HG03103 (cell line): Measurements from ENCODE around the gene SETBP1.

Source experiments
- ATAC-seq: cut with Tn5 transposase; IDR thresholded peaks from one replicate; pipeline ENCODE4 v1.9.1; 2021; ENCODE audit warnings: low read depth; ENCODE audit not compliant: unreplicated experiment

SETBP1 gene

GRCh38 chr18:44754567-44754966, 73.9 kb downstream of the SETBP1 start:
- ATAC-seq = no peak

GRCh38 chr18:44758861-44759631, 78.4 kb downstream of the SETBP1 start:
- peak; percentile 86 for ATAC-seq

- peak; percentile 53 for ATAC-seq
Measured at GRCh38 chr18:44759925-44760342, 79.2 kb downstream of the SETBP1 start.

GRCh38 chr18:44761812-44762211, 81.1 kb downstream of the SETBP1 start:
- no peak for ATAC-seq

- ATAC-seq = no peak
Measured at GRCh38 chr18:44763327-44763726, 82.6 kb downstream of the SETBP1 start.

GRCh38 chr18:44764863-44765262, 84.2 kb downstream of the SETBP1 start:
- ATAC-seq = no peak

GRCh38 chr18:44765456-44765855, 84.8 kb downstream of the SETBP1 start:
- no peak for ATAC-seq

GRCh38 chr18:44766450-44766849, 85.8 kb downstream of the SETBP1 start:
- no peak for ATAC-seq

DNA sequence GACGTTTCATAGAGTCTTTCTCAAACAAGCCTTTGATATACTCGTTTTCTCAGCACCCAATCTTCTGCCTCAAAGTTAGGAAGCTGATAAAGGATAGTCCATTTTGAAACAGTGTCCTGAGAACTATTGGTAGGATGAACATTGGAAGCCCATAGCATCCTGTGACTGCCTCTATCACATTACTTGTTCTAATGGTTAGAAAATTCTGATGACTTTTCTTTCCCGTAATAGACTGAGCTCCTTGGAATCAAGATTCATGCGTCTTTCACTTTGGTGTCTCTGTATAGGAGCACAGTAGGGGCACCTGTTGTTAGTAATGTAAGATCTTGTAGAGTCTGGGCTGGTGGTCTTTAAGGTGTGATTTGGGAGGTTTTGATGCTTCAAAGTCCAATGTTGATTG, 87.1 kb downstream of the SETBP1 start:
- ATAC-seq = no peak

GRCh38 chr18:44770641-44771040, 90.0 kb downstream of the SETBP1 start:
- no peak for ATAC-seq

GRCh38 chr18:44771572-44771955, 90.9 kb downstream of the SETBP1 start:
- no peak for ATAC-seq

GRCh38 chr18:44771956-44772917, 91.5 kb downstream of the SETBP1 start:
- ATAC-seq = no peak

GRCh38 chr18:44773640-44774155, 93.0 kb downstream of the SETBP1 start:
- ATAC-seq = no peak

GRCh38 chr18:44774191-44774590, 93.5 kb downstream of the SETBP1 start:
- no peak for ATAC-seq

DNA sequence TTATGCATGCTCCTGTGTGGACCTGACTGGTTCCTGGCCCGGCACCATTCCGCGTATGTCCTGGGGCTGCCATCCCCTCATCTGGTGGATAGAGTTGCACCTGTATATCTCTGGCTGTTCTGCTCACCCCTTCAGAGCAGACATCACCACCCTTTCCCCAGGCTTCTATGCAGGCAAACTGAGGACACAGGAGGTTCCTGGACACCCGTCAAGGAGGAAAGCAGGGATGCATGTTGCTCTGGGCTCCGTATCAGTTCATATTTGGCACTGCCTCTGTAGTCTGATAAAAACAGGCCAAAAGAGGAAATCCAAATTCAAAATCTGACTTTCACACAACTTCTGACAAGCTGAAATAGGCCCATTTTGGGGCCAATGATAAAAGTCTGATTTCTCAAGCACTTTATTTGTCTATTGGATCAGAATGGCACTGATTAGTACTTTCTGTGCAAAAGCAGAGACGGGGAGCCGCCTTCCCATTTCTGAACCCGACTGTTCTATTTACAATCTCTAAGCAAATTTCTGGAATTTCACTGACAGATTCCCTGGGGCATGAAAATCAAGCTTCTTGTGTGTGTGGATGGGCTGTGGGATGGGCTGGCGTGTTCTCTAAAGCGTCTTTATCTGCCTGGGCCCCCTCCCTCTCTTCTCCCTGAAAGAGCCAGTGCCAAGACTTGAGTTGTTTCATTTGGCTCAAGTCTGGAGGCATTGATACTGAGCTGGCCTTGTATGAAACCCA, 96.9 kb downstream of the SETBP1 start:
- ATAC-seq = no peak

GRCh38 chr18:44778788-44779187, 98.1 kb downstream of the SETBP1 start:
- no peak for ATAC-seq

DNA sequence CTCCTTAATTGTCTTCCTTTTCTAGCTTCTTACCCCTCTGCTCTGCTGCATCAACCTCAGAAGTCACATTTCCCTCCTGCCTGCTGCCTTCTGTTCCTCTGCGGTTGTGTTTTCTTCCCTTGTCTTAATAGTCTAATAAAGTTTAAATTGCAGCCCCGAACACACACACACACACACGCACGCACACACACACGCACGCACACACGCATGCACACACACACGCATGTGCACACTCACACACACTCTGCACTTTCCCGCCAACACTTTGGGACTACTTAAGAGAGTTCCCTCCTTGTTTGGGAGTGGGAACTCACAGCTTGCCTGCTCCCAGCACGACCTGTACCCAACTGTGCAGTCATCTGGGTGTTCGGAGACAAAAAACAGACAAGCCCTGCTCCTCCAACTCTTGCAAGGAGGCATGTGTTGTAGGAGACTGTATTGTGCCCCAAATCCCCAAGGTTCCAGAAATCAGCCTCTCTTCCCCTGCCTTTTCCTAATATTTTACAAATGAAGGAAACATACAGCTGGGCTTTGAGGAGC, 99.1 kb downstream of the SETBP1 start:
- no peak for ATAC-seq

DNA sequence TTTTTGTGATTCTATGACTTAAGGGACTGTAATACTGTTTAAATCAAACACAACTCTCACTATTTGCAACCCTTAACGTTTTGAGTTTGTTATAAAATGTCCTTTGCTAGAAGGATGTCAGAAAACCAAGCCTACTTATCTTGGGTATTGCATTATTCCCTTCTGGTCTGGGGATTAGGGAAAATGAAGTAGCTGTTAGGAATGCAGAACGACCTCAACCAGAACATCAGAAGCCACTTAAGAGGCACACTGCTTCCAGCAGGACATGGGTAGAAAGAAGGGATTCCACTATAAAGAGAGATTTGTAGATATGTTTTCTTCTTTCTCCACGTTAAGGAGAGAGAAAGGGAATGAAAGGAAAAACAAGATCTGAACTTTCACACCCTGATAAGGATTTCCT, 101.2 kb downstream of the SETBP1 start:
- ATAC-seq = no peak

DNA sequence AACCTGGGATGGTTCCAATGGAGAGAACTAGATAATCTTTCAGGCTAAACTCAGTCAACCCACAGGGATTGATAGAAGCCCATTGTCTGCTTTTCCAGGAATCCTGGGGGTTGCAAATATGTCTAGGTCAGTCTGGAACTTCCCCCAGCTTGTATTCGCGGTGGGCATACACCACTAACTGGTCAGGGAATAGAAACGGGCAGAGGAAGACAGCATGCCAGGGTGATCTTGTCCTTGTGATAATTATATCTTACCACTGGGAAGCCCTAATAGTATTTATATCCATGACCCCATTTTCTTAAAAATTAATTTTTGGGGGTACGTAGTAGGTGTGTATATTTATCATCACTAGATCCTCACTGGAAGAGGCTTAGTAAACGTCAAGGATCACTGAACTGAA, 101.9 kb downstream of the SETBP1 start:
- ATAC-seq = no peak

DNA sequence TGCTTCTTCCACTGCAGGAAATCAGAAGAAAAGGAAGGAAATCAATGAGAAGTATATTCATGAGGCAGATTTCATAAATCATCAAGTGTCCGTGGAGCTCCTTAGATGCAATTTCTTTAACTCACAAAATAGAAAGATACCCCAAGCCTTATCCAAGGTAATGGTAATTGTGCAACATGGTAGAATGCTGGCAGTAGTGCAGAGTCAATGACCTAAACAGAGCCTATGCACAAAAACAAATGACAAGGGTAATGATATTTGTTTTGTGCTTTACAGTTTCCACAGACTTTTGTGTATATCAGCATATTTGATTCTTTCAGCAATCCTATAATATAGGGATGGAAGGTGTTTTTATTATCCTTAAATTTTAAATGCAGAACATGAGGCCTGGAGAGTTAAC, 102.7 kb downstream of the SETBP1 start:
- no peak for ATAC-seq
